Mammary epithelial cell (primary cell): ENCODE results near the gene SNX25.

Experiments used
- EZH2 ChIP-seq: IDR thresholded peaks from 2 replicates; pipeline ENCODE4 v1.6.1; 2012; ENCODE audit warnings: low read length, inconsistent platforms, borderline replicate concordance
- TF ChIP-seq, protein P1 (sequence below), 2 donors: IDR thresholded peaks in 1 of 2; conservative IDR thresholded peaks in 1 of 2; 2 replicates each; pipeline ENCODE4 v1.5.1; 2011 to 2012; ENCODE audit warnings: inconsistent platforms in 2 of 2, low read length in 2 of 2, mild to moderate bottlenecking in 2 of 2, control low read depth in 1 of 2, low read depth in 1 of 2; ENCODE audit not compliant: insufficient read depth in 1 of 2; ENCODE audit errors: extremely low read depth in 1 of 2

DNA sequence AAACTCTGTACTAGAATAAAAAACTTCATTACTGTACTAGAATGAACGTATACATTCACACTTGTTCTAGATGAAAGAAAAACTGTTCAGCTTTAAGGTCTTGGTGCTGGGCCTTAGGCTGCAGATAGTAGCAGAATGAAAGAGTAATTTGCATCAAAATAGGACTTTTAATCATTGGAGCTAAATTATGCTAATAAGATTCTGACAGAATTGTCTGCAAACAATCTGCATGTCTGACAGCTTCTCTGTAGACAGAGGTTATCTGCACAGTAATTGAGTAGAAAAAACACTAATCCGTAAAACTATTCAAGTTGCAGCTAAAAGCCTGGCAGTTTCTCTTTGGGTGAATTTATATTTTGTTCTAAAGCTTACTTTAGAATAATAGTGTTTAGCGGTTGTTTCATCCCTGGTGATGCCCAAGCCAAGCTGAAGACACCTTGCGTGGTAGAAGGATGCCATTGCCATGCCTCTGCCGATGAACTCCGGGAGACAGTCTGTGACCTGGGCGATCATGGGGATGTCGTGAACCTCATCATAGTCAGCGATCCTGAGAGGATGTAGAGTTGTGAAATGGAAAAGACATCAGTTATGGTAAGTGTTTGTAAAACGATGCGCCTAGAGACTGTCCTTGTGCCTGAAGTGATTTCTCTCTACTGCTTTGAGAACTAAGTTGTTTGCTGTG lies 161.0 kb downstream of the SNX25 start:
- TF ChIP-seq, protein P1, sequence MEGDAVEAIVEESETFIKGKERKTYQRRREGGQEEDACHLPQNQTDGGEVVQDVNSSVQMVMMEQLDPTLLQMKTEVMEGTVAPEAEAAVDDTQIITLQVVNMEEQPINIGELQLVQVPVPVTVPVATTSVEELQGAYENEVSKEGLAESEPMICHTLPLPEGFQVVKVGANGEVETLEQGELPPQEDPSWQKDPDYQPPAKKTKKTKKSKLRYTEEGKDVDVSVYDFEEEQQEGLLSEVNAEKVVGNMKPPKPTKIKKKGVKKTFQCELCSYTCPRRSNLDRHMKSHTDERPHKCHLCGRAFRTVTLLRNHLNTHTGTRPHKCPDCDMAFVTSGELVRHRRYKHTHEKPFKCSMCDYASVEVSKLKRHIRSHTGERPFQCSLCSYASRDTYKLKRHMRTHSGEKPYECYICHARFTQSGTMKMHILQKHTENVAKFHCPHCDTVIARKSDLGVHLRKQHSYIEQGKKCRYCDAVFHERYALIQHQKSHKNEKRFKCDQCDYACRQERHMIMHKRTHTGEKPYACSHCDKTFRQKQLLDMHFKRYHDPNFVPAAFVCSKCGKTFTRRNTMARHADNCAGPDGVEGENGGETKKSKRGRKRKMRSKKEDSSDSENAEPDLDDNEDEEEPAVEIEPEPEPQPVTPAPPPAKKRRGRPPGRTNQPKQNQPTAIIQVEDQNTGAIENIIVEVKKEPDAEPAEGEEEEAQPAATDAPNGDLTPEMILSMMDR (conservative IDR thresholded peaks at IDR 0.05 in 1 of 2, IDR thresholded peaks at IDR 0.05 in 1 of 2; ENCODE audit: extremely low read depth in 1 of 2, insufficient read depth in 1 of 2, low read depth in 1 of 2, low read length in 2 of 2) = no peak
- no peak for TF ChIP-seq EZH2
